ENCODE measurements around the gene NACA. TPM values are rescaled to one million over a fixed set of nuclear protein-coding genes. Genes with fewer than 3 reads are reported as not detected.

Gene NACA
- 1,000 to 10,000 TPM; 1,363 to 1,488 (median 1,386) TPM for total RNA-seq

- intact Hi-C loops (cut with DNase I; ENCODE audit: low total_unique reads), result no loop called here
- no peaks in the 10 kb centered on the region for H3K9me3 ChIP-seq
- TF ChIP-seq, protein P1, sequence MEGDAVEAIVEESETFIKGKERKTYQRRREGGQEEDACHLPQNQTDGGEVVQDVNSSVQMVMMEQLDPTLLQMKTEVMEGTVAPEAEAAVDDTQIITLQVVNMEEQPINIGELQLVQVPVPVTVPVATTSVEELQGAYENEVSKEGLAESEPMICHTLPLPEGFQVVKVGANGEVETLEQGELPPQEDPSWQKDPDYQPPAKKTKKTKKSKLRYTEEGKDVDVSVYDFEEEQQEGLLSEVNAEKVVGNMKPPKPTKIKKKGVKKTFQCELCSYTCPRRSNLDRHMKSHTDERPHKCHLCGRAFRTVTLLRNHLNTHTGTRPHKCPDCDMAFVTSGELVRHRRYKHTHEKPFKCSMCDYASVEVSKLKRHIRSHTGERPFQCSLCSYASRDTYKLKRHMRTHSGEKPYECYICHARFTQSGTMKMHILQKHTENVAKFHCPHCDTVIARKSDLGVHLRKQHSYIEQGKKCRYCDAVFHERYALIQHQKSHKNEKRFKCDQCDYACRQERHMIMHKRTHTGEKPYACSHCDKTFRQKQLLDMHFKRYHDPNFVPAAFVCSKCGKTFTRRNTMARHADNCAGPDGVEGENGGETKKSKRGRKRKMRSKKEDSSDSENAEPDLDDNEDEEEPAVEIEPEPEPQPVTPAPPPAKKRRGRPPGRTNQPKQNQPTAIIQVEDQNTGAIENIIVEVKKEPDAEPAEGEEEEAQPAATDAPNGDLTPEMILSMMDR (IDR thresholded peaks at IDR 0.05), result no peak
- TF ChIP-seq POLR2AphosphoS5 (IDR thresholded peaks at IDR 0.05) (peak; percentile 99 to 100 (median 100)), POLR2A (IDR thresholded peaks at IDR 0.05) (peak; percentile 97)
- no peaks in the 10 kb centered on the region for H3K36me3 ChIP-seq
- peak within 1 kb of the TSS; percentile 87 to 97 (median 94) for H3K4me3 ChIP-seq
- H3K27me3 ChIP-seq, result no peaks in the 10 kb centered on the region
- H3K27ac ChIP-seq, result peak within 1 kb of the TSS; percentile 97 to 98
- DNase-seq (ENCODE audit: low spot score in 2 of 2), result peak; percentile 98 to 99
- H3K4me1 ChIP-seq, result peaks cover 10 to 28% of the 10 kb centered on the region in 2 donors
Measured at GRCh38 chr12:56724972-56725722, at the start of gene NACA. Gene NACA, minus strand, starts transcription at chr12:56725299. Its CDS starts 778 bp downstream, at chr12:56724521.

DNA sequence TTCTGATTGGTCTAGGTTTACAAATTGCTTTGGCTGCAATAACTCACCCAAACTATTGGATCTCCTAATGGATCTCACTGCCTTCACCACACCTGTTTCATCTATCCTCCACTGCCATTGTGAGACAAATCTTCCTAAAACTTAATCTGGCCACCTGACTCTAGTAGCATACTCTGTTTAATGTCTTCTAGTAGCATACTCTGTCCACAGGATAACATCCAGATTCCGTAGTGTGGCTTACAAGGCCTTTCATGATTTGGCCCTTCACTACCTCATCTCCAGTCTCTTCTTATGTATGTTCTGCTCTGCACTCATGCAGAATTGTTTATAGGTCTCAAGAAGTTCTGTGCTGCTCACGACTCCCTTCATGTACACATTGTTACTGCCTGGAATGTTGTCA is 48.0 kb upstream of the NACA start:
- Histone ChIP-seq H3K36me3 (no peaks in the 10 kb centered on the region), H3K4me1 (no peaks in the 10 kb centered on the region), H3K4me3 (no peak overlapping the region), H3K27ac (no peak overlapping the region), H3K9me3 (no peaks in the 10 kb centered on the region), H3K27me3 (no peaks in the 10 kb centered on the region)
- no peak for DNase-seq (ENCODE audit: low spot score in 2 of 2)
- intact Hi-C loops (cut with DNase I; ENCODE audit: low total_unique reads), result no loop called here
- no peak for TF ChIP-seq POLR2A (IDR thresholded peaks at IDR 0.05)

- Histone ChIP-seq H3K4me3 (no peak overlapping the region), H3K27me3 (no peaks in the 10 kb centered on the region), H3K27ac (no peak overlapping the region), H3K4me1 (no peaks in the 10 kb centered on the region), H3K9me3 (no peaks in the 10 kb centered on the region), H3K36me3 (no peaks in the 10 kb centered on the region)
- intact Hi-C loops (cut with DNase I; ENCODE audit: low total_unique reads), result no loop called here
- no peak for DNase-seq (ENCODE audit: low spot score in 2 of 2)
- TF ChIP-seq POLR2A (IDR thresholded peaks at IDR 0.05) (no peak), POLR2AphosphoS5 (IDR thresholded peaks at IDR 0.05) (no peak)
- TF ChIP-seq, protein P1 (IDR thresholded peaks at IDR 0.05), result no peak
Measured at GRCh38 chr12:56772625-56773024, 47.5 kb upstream of the NACA start.

GRCh38 chr12:56769868-56770267 is 44.8 kb upstream of the NACA start:
- Histone ChIP-seq H3K4me3 (no peak overlapping the region), H3K9me3 (no peaks in the 10 kb centered on the region), H3K4me1 (no peaks in the 10 kb centered on the region), H3K27me3 (no peaks in the 10 kb centered on the region), H3K36me3 (no peaks in the 10 kb centered on the region), H3K27ac (no peak overlapping the region)
- intact Hi-C loops (cut with DNase I; ENCODE audit: low total_unique reads), result no loop called here
- TF ChIP-seq POLR2A (IDR thresholded peaks at IDR 0.05), result no peak
- TF ChIP-seq, protein P1 (IDR thresholded peaks at IDR 0.05), result no peak
- no peak for TF ChIP-seq POLR2AphosphoS5 (IDR thresholded peaks at IDR 0.05)
- no peak for DNase-seq (ENCODE audit: low spot score in 2 of 2)

- no peaks in the 10 kb centered on the region for H3K27me3 ChIP-seq
- no peaks in the 10 kb centered on the region for H3K36me3 ChIP-seq
- no peaks in the 10 kb centered on the region for H3K4me1 ChIP-seq
- H3K27ac ChIP-seq, result peak overlapping the region in 1 of 2 donors; percentile 28
- H3K9me3 ChIP-seq, result no peaks in the 10 kb centered on the region
- TF ChIP-seq POLR2AphosphoS5 (IDR thresholded peaks at IDR 0.05), result no peak
- TF ChIP-seq, protein P1 (IDR thresholded peaks at IDR 0.05), result no peak
- no peak for TF ChIP-seq POLR2A (IDR thresholded peaks at IDR 0.05)
- H3K4me3 ChIP-seq, result no peak overlapping the region
- intact Hi-C loops (cut with DNase I; ENCODE audit: low total_unique reads), result no loop called here
- no peak for DNase-seq (ENCODE audit: low spot score in 2 of 2)
Measured at GRCh38 chr12:56768424-56768823, 43.3 kb upstream of the NACA start.

Measured in breast epithelium (tissue), 4 donors.